ENCODE results near the gene RUNX3. TPM values are rescaled to one million over a fixed set of nuclear protein-coding genes. Genes with fewer than 3 reads are reported as not detected.

RUNX3 gene
- total RNA-seq, 1 experiment from 2014 or later, result 3.7 TPM

GRCh38 chr1:24945354-24946326 lies 15.6 kb upstream of the RUNX3 start:
- Histone ChIP-seq H2AFZ (ENCODE audit: low read length) (no peak overlapping the region), H3K27ac (ENCODE audit: low read length) (no peak overlapping the region), H3K4me3 (ENCODE audit: low read length) (no peak overlapping the region), H3K9me2 (replicated peaks; ENCODE audit: low read length) (no peaks in the 10 kb centered on the region), H3K4me2 (ENCODE audit: low read length) (no peak overlapping the region), H3K79me2 (ENCODE audit: low read length) (no peaks in the 10 kb centered on the region), H3K36me3 (ENCODE audit: low read depth, low read length) (no peaks in the 10 kb centered on the region), H3K27me3 (ENCODE audit: low read length) (peaks cover 13% of the 10 kb centered on the region), H3F3A (ENCODE audit: low read length, unreplicated experiment) (no peaks in the 10 kb centered on the region), H3K9me3 (ENCODE audit: low read length) (no peaks in the 10 kb centered on the region), H3K4me1 (ENCODE audit: insufficient read depth, low read length) (peaks cover 10% of the 10 kb centered on the region), H4K20me1 (ENCODE audit: low read length) (no peaks in the 10 kb centered on the region), H3K9ac (ENCODE audit: low read length) (no peak overlapping the region)
- ATAC-seq (no peak), DNase-seq (no peak)
- BruUV-seq (replicated peaks), result no TSS peak
- TF ChIP-seq CTCF (conservative IDR thresholded peaks at IDR 0.05; ENCODE audit: low read depth, low read length) (no peak), EZH2 (IDR thresholded peaks at IDR 0.05; ENCODE audit: low read length, unreplicated experiment) (no peak), EZH2phosphoT487 (IDR thresholded peaks at IDR 0.05; ENCODE audit: borderline replicate concordance, low read length) (no peak)
- intact Hi-C loops (cut with micrococcal nuclease), result no loop called here
- CTCF ChIA-PET, result no interaction called here
- POLR2A ChIA-PET (ENCODE audit: unreplicated experiment), result no interaction called here

- no peak overlapping the region for H3K27ac ChIP-seq (ENCODE audit: low read length)
- no peaks in the 10 kb centered on the region for H4K20me1 ChIP-seq (ENCODE audit: low read length)
- no peak overlapping the region for H3K9ac ChIP-seq (ENCODE audit: low read length)
- peaks cover 5% of the 10 kb centered on the region for H3K4me1 ChIP-seq (ENCODE audit: insufficient read depth, low read length)
- BruUV-seq (replicated peaks), result no TSS peak
- POLR2A ChIA-PET (ENCODE audit: unreplicated experiment), result no interaction called here
- H3K9me3 ChIP-seq (ENCODE audit: low read length), result no peaks in the 10 kb centered on the region
- CTCF ChIA-PET, result no interaction called here
- DNase-seq, result no peak
- H3K27me3 ChIP-seq (ENCODE audit: low read length), result peaks cover 13% of the 10 kb centered on the region
- no peak overlapping the region for H3K4me3 ChIP-seq (ENCODE audit: low read length)
- H3K36me3 ChIP-seq (ENCODE audit: low read depth, low read length), result no peaks in the 10 kb centered on the region
- H3K79me2 ChIP-seq (ENCODE audit: low read length), result no peaks in the 10 kb centered on the region
- no peak overlapping the region for H3K4me2 ChIP-seq (ENCODE audit: low read length)
- TF ChIP-seq CTCF (conservative IDR thresholded peaks at IDR 0.05; ENCODE audit: low read depth, low read length) (no peak), EZH2phosphoT487 (IDR thresholded peaks at IDR 0.05; ENCODE audit: borderline replicate concordance, low read length) (no peak), EZH2 (IDR thresholded peaks at IDR 0.05; ENCODE audit: low read length, unreplicated experiment) (no peak)
- no peak for ATAC-seq
- H3K9me2 ChIP-seq (replicated peaks; ENCODE audit: low read length), result no peaks in the 10 kb centered on the region
- intact Hi-C loops (cut with micrococcal nuclease), result no loop called here
- no peaks in the 10 kb centered on the region for H3F3A ChIP-seq (ENCODE audit: low read length, unreplicated experiment)
- no peak overlapping the region for H2AFZ ChIP-seq (ENCODE audit: low read length)
Observed at GRCh38 chr1:24944318-24944717, 14.2 kb upstream of the RUNX3 start.

- H2AFZ ChIP-seq (ENCODE audit: low read length), result no peak overlapping the region
- no peaks in the 10 kb centered on the region for H3K4me1 ChIP-seq (ENCODE audit: insufficient read depth, low read length)
- H3F3A ChIP-seq (ENCODE audit: low read length, unreplicated experiment), result no peaks in the 10 kb centered on the region
Observed at GRCh38 chr1:24942789-24943188, 12.7 kb upstream of the RUNX3 start.

More at GRCh38 chr1:24942789-24943188, 12.7 kb upstream of the RUNX3 start:
- no peak overlapping the region for H3K27ac ChIP-seq (ENCODE audit: low read length)
- DNase-seq, result no peak
- ChIA-PET POLR2A (ENCODE audit: unreplicated experiment) (no interaction called here), CTCF (no interaction called here)
- no peaks in the 10 kb centered on the region for H3K9me3 ChIP-seq (ENCODE audit: low read length)
- intact Hi-C loops (cut with micrococcal nuclease), result no loop called here
- H3K9ac ChIP-seq (ENCODE audit: low read length), result no peak overlapping the region
- no peaks in the 10 kb centered on the region for H3K36me3 ChIP-seq (ENCODE audit: low read depth, low read length)
- H4K20me1 ChIP-seq (ENCODE audit: low read length), result no peaks in the 10 kb centered on the region
- BruUV-seq (replicated peaks), result no TSS peak
- no peak overlapping the region for H3K4me3 ChIP-seq (ENCODE audit: low read length)
- H3K27me3 ChIP-seq (ENCODE audit: low read length), result peaks cover 13% of the 10 kb centered on the region
- no peaks in the 10 kb centered on the region for H3K9me2 ChIP-seq (replicated peaks; ENCODE audit: low read length)
- ATAC-seq, result no peak
- no peak overlapping the region for H3K4me2 ChIP-seq (ENCODE audit: low read length)
- no peaks in the 10 kb centered on the region for H3K79me2 ChIP-seq (ENCODE audit: low read length)
- TF ChIP-seq EZH2phosphoT487 (IDR thresholded peaks at IDR 0.05; ENCODE audit: borderline replicate concordance, low read length) (no peak), EZH2 (IDR thresholded peaks at IDR 0.05; ENCODE audit: low read length, unreplicated experiment) (no peak), CTCF (conservative IDR thresholded peaks at IDR 0.05; ENCODE audit: low read depth, low read length) (no peak)
